ENCODE results near the gene ADGRB3.
"Not testable (repeated sequence)": the region's sequence is repeated elsewhere in the genome, so short reads cannot be mapped to it uniquely, and the experiment has no call there.

ADGRB3 gene

DNA sequence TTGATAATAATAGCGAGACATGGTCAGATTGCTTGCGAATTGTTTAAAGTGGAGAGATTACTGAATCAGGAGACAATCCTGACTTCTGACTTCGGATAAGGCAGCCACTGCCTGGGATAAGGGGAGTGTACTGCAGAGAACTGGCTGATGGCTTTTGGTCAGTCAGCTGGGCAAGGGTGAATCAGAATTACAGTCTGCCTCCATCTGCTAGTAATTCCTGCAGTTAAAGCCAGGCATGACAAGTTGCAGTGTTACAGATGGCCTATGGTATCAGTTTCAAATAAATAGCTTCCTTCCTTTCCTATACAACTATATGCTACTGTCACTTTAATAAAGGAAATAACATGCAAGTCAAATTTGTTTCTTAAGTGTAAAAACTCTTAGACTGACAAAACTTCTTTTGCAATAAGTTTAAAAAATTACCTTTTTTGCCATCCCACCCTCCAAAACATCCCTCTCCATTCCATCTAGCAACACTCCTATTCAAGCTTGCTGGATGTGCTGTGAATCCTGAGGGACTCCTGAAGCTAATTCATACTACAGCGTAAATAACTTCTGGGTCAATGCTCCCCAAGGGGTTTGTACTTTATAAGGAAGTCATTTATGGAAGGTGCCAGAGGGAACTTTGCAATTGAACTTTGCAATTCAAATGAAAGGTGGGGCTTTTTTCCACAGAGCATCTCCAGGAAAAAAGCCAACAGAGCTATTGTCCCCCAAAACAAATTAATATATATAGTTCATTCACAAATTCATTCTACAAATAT, 245.2 kb downstream of the ADGRB3 start:
- H4K20me1 ChIP-seq (ENCODE audit: insufficient read depth, low read length), result no peaks in the 10 kb centered on the region
- no peak overlapping the region for H3K4me2 ChIP-seq (ENCODE audit: low read depth, low read length)
- H3F3A ChIP-seq (ENCODE audit: insufficient read depth, low read length), result no peaks in the 10 kb centered on the region
- TF ChIP-seq EZH2 (optimal IDR thresholded peaks at IDR 0.05; ENCODE audit: low read depth, low read length), result no peak
- TF ChIP-seq, protein P1, sequence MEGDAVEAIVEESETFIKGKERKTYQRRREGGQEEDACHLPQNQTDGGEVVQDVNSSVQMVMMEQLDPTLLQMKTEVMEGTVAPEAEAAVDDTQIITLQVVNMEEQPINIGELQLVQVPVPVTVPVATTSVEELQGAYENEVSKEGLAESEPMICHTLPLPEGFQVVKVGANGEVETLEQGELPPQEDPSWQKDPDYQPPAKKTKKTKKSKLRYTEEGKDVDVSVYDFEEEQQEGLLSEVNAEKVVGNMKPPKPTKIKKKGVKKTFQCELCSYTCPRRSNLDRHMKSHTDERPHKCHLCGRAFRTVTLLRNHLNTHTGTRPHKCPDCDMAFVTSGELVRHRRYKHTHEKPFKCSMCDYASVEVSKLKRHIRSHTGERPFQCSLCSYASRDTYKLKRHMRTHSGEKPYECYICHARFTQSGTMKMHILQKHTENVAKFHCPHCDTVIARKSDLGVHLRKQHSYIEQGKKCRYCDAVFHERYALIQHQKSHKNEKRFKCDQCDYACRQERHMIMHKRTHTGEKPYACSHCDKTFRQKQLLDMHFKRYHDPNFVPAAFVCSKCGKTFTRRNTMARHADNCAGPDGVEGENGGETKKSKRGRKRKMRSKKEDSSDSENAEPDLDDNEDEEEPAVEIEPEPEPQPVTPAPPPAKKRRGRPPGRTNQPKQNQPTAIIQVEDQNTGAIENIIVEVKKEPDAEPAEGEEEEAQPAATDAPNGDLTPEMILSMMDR (IDR thresholded peaks at IDR 0.05; ENCODE audit: low read length), result no peak
- no peak for TF ChIP-seq EZH2phosphoT487 (IDR thresholded peaks at IDR 0.05; ENCODE audit: low read length)
- H3K27ac ChIP-seq (ENCODE audit: low read length), result no peak overlapping the region
- no peaks in the 10 kb centered on the region for H3K9me2 ChIP-seq (replicated peaks; ENCODE audit: insufficient read depth, low read length)
- no peaks in the 10 kb centered on the region for H3K27me3 ChIP-seq (replicated peaks; ENCODE audit: insufficient read depth, low read length)
- no peaks in the 10 kb centered on the region for H3K79me2 ChIP-seq (ENCODE audit: low read length)
- no peaks in the 10 kb centered on the region for H3K4me1 ChIP-seq (ENCODE audit: low read length)
- H3K4me3 ChIP-seq (ENCODE audit: low read length), result no peak overlapping the region
- no peak for DNase-seq
- no peak overlapping the region for H3K9ac ChIP-seq (ENCODE audit: low read length)
- no peaks in the 10 kb centered on the region for H3K36me3 ChIP-seq (replicated peaks; ENCODE audit: insufficient read depth, low read length)
- no peak overlapping the region for H2AFZ ChIP-seq (ENCODE audit: low read length)
- H3K9me3 ChIP-seq (replicated peaks; ENCODE audit: insufficient read depth, low read length), result no peaks in the 10 kb centered on the region

GRCh38 chr6:68883325-68883724, 248.2 kb downstream of the ADGRB3 start:
- H3K9ac ChIP-seq (ENCODE audit: low read length); H2AFZ ChIP-seq (ENCODE audit: low read length): not testable (repeated sequence)

GRCh38 chr6:68891419-68891818, 256.3 kb downstream of the ADGRB3 start:
- TF ChIP-seq EZH2 (optimal IDR thresholded peaks at IDR 0.05; ENCODE audit: low read depth, low read length) (no peak), EZH2phosphoT487 (IDR thresholded peaks at IDR 0.05; ENCODE audit: low read length) (no peak)
- TF ChIP-seq, protein P1 (IDR thresholded peaks at IDR 0.05; ENCODE audit: low read length), result no peak
- no peaks in the 10 kb centered on the region for H4K20me1 ChIP-seq (ENCODE audit: insufficient read depth, low read length)
- no peak overlapping the region for H3K27ac ChIP-seq (ENCODE audit: low read length)
- no peaks in the 10 kb centered on the region for H3K27me3 ChIP-seq (replicated peaks; ENCODE audit: insufficient read depth, low read length)
- no peak overlapping the region for H2AFZ ChIP-seq (ENCODE audit: low read length)
- H3K9me3 ChIP-seq (replicated peaks; ENCODE audit: insufficient read depth, low read length), result no peaks in the 10 kb centered on the region
- H3K79me2 ChIP-seq (ENCODE audit: low read length), result no peaks in the 10 kb centered on the region
- H3K9me2 ChIP-seq (replicated peaks; ENCODE audit: insufficient read depth, low read length), result no peaks in the 10 kb centered on the region
- H3K9ac ChIP-seq (ENCODE audit: low read length), result no peak overlapping the region
- no peak overlapping the region for H3K4me3 ChIP-seq (ENCODE audit: low read length)
- no peaks in the 10 kb centered on the region for H3F3A ChIP-seq (ENCODE audit: insufficient read depth, low read length)
- DNase-seq, result no peak
- no peak overlapping the region for H3K4me2 ChIP-seq (ENCODE audit: low read depth, low read length)
- peaks cover 7% of the 10 kb centered on the region; the same call in 1 of the 2 replicates for H3K4me1 ChIP-seq (ENCODE audit: low read length)
- H3K36me3 ChIP-seq (replicated peaks; ENCODE audit: insufficient read depth, low read length), result no peaks in the 10 kb centered on the region

More at GRCh38 chr6:68883325-68883724, 248.2 kb downstream of the ADGRB3 start:
- H3K36me3 ChIP-seq (replicated peaks; ENCODE audit: insufficient read depth, low read length); H3K4me1 ChIP-seq (ENCODE audit: low read length); H4K20me1 ChIP-seq (ENCODE audit: insufficient read depth, low read length); H3K9me2 ChIP-seq (replicated peaks; ENCODE audit: insufficient read depth, low read length); DNase-seq; H3K27me3 ChIP-seq (replicated peaks; ENCODE audit: insufficient read depth, low read length); H3K79me2 ChIP-seq (ENCODE audit: low read length); H3K9me3 ChIP-seq (replicated peaks; ENCODE audit: insufficient read depth, low read length); H3K4me3 ChIP-seq (ENCODE audit: low read length); H3K27ac ChIP-seq (ENCODE audit: low read length); H3K4me2 ChIP-seq (ENCODE audit: low read depth, low read length); H3F3A ChIP-seq (ENCODE audit: insufficient read depth, low read length): not testable (repeated sequence)

DNA sequence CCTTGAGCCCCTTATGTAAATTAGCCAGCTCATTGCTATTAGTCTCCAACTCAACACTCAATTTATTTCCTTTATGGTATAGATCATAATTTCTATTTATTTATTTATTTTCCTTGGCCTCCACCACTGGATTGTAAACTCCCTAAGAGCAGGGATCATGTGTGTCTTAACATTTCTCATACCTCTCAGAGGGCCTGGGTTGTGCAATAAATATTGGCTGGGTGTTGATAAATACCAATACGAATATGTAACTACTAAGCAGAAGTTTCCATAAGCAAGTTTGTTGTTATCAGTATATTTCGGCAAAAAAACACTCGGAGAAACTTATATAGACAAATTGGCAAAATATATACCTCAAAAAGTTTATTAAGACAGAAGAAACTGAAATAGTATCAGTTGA, 257.4 kb downstream of the ADGRB3 start:
- TF ChIP-seq EZH2phosphoT487 (IDR thresholded peaks at IDR 0.05; ENCODE audit: low read length) (no peak), EZH2 (optimal IDR thresholded peaks at IDR 0.05; ENCODE audit: low read depth, low read length) (no peak)
- Histone ChIP-seq H4K20me1 (ENCODE audit: insufficient read depth, low read length) (no peaks in the 10 kb centered on the region), H3K4me2 (ENCODE audit: low read depth, low read length) (no peak overlapping the region), H3K36me3 (replicated peaks; ENCODE audit: insufficient read depth, low read length) (no peaks in the 10 kb centered on the region), H3K9ac (ENCODE audit: low read length) (no peak overlapping the region), H3F3A (ENCODE audit: insufficient read depth, low read length) (no peaks in the 10 kb centered on the region), H3K79me2 (ENCODE audit: low read length) (no peaks in the 10 kb centered on the region), H3K27ac (ENCODE audit: low read length) (no peak overlapping the region), H3K9me3 (replicated peaks; ENCODE audit: insufficient read depth, low read length) (no peaks in the 10 kb centered on the region), H2AFZ (ENCODE audit: low read length) (no peak overlapping the region), H3K4me3 (ENCODE audit: low read length) (no peak overlapping the region), H3K4me1 (ENCODE audit: low read length) (peaks cover 7% of the 10 kb centered on the region; the same call in 1 of the 2 replicates), H3K9me2 (replicated peaks; ENCODE audit: insufficient read depth, low read length) (no peaks in the 10 kb centered on the region), H3K27me3 (replicated peaks; ENCODE audit: insufficient read depth, low read length) (no peaks in the 10 kb centered on the region)
- no peak for DNase-seq
